ENCODE data around the gene CEP104. TPM values are rescaled to one million over a fixed set of nuclear protein-coding genes. Genes with fewer than 3 reads are reported as not detected.

Gene CEP104
- total RNA-seq, 1 donor from 2014 or later, result 32.3 TPM

DNA sequence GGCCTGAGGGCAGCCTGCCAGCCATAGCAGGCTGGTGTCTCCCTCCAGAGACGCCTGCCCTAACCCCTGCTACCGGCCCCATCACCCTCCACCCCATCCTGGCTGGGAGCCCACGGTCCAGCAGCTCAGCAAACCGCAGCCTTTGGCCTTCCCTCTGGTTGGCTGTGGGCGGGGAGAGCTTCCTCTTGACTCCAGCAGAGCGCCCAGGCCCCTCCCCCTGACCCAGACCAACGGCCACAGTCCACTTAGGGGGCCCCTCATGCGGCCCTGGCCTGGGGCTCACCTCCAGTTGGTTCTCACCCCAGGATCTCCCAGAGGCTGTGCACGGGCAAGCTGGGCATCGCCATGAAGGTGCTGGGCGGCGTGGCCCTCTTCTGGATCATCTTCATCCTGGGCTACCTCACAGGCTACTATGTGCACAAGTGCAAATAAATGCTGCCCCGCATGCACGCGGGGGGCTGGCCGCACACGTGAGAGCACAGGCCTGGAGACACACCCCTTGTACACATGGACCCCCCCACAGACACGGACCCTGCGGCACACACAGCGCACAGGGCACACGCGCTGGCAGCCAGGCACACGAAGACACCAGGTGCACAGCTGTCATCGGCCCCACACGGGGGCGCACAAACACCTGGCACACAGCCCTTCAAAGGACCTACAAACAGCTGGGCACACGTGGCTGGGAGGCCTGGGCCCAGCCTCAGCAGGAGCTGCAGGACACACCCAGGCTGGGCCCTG lies 81.4 kb downstream of the CEP104 start:
- DNase-seq (peak; percentile 77), ATAC-seq (ENCODE audit: poor library complexity) (no peak)

DNA sequence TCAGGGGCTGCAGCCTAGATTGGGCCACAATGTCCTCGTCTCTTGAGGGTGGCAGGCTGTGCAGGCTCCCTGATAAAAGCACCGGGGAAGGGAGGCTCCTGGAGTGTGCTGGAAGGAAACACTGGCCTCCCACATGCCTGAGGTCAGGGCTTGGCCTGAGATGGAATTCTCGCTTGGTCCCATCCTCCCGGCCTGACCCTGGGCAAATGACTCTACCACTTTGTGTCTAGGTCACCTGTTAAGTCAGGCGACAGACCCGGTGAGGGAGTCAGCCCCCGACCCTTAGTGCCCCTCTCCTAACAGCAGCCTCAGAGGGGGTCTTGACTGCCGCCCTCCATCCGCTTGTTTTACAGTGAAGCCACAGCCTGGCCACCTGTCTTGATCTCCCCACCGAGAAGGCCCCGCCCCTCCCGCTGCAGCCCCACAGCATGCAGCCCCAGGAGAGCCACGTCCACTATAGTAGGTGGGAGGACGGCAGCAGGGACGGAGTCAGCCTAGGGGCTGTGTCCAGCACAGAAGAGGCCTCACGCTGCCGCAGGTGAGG lies 82.0 kb downstream of the CEP104 start:
- ATAC-seq (ENCODE audit: poor library complexity), result no peak
- DNase-seq, result no peak

More for the DNA sequence above, 81.4 kb downstream of the CEP104 start:
- intact Hi-C loops (cut with DNase I), result no loop called here

DNA sequence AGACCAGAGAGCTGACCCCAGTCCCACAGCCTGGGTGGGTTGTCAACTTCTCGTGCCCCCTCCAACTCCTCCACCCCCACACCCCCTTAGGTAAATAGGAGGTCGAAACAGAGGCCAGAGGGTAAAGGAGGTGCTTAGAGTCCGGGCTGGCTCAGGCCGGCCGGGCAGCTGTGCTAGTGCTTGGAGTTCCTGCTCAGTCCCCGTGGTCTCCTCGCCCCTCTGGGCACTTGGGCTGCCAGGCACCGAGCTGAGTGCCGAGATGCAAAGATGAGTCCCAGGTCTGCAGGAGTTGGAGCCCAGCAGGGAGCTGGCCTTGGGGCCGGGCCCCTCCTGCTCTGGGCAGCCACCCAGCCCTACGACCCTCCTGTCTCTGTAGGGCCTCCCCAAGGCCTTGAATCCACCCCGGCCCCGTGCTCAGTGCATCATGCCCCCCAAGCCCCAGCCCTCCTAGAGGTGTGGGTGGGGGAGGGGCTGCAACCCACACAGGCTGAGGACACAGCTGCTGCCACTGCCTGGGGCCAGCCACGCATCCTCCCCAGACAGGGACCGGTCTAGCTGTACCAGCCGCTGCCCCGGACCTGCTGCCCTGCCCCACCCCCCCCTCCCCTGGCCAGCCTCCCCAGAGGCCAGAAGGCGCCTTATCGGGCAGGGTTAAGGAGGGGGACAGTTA lies 82.6 kb downstream of the CEP104 start:
- DNase-seq, result no peak

More for the DNA sequence above, 82.0 kb downstream of the CEP104 start:
- intact Hi-C loops (cut with DNase I), result no loop called here

DNA sequence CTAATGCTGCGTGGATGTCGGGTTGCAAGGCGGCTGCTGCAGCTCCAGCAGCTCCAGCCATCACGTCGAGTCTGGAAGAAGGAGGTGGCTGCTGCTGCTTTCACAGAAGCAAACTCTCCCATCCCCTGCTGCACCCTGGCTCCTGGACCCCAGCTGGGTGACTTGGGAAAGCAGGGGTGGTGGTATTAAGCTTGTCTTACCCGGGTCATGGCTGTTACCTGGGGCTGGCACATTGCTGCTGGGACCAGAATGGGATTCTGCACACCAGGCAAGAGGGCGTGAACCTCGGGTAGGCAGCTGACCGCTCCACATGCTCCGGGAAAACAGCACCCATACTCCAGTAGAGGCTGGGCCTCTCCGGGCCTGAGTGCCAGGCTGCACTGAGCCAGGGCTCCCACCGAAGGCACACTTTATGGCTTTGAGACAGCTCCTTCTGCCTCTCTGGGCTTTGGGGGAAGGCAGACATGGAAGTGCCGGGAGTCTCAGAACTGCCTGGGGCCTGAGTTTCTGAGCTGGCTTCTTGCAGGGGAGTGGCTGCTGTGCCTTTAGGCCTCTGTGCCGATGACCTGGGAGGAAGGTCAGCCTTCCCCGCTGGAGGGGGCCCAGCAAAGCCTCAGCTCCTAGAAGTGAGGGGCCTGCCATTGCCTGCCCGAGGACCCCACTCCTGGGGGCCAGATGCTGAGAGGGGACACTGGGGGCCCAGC lies 83.3 kb downstream of the CEP104 start:
- no peak for ATAC-seq (ENCODE audit: poor library complexity)
- no peak for DNase-seq
- intact Hi-C loops (cut with DNase I), result no loop called here

More for the DNA sequence above, 82.6 kb downstream of the CEP104 start:
- intact Hi-C loops (cut with DNase I), result no loop called here
- ATAC-seq (ENCODE audit: poor library complexity), result no peak

DNA sequence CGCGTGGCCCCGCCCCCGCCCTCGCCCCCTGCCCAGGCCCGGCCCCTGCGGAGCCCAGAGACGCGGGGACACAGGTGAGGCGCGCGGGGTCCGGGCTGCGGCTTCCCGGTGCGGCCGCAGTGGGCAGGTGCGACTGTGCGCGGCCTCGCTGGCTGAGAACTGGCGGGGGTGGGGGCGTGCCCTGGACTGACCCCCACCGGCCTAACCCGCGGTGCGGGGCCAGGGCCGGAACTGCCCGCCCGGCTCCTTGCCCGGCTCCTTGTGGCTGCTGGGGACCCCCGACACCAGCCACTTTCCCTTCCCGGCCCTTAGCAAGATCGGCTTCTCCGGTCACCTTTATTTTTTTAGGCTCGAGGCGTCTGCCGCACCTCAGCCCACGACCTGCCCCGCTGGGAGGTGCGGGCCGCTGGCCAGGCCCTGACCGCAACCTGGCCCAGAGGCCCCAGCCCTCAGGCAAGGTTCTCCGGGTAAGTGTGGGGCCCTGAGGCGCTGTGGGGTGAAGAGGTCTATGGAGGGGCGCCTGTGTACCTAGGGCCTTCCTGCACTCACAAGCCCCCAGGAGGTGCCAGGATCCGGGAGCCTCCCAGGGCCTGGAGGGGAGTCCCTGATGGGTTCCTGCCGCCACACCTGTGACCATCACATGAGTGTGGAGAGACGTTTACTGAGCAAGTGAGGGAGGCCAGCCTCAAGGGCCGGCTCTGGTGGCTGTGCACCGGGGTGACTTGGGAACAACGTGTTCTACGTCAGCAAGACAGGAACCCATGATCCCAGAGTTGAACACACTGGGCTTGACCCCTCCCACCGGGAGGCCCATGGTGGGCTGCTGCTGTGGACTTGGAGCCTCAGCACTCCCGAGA lies 84.1 kb downstream of the CEP104 start, which contains the start of gene SMIM1:
Gene SMIM1 (plus strand): TSS at position 35 of the 857 bp plus-strand sequence. CDS start 2,625 bp downstream, outside the sequence.
- ATAC-seq (ENCODE audit: poor library complexity), result peak; percentile 1
- no peak for DNase-seq
- intact Hi-C loops (cut with DNase I), result no loop called here

DNA sequence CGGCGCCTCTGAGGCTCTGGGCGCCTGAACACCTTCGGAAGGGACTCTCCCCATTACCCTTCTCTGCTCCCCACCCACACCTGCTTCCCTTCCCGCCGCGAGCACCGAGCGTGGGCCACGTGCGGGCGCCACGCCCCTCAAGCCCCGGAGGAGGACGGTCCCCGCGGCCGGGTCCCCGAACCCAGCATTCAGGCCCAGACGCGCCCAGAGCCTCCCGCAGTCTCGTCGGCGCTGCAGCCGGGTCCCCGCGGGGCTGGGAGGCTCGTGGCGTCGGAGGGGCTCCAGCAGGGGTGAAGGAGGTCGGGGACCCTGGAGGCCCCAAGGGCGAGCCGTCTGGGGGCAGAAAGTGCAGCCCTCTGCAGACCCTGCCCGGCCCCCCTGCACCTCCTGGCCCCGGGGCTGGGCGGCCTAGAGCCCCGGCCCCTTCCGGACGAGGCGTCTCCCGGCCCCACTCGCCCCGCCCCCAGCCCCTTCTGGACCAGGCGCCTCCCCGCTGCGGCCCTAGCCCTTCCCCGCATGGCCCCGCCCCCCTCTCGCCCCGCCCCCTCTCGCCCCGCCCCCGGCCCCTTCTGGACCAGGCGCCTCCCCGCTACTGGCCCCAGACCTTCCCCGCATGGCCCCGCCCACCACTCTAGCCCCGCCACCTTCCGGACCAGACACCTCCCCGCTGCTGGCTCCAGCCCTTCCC lies 84.8 kb downstream of the CEP104 start:
- ATAC-seq (ENCODE audit: poor library complexity), result peak; percentile 85
- peak; percentile 95 for DNase-seq
- intact Hi-C loops (cut with DNase I), result no loop called here

DNA sequence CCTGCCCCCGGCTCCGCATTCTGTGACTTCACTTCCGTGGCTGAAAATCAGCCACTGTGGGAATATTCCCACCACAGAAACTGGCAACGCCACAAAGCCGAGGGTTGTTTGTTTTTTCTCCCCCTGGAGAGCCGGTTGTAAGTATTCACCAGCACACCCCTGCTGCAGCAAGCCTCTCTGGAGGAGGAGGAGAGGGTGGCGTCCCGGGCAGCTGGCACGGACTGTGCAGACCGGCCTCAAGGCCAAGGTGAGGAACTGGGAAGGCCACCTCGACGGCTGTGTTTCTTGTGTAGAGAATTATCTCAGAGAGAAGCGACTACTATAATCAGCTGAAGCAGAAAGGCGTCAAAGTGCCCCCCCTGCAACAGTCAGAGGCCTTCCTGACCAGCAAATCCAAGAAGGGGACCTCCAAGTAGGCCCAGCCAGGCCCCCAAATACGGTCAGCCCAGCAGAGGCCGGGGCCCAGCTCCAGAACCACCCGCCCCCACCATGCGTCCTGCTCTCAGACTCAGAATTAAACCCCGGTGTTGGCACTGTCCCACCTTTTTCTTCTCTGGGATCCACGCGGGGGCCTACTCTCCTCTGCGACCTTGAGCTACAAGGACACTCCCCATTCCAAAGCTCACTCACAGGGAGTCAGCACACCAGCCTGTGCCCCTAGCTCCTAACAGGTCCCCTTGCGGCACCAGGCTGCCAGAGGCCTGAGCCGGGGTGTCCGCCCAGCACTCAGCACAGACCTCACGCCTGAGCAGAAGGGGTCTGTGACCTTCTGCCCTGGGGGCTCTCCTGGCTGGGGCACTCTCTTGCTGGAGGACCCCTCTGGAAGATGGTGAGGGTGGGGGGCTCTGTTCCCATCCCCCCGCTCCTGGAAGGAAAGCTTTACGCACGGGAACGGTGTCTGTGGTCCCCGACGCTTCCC lies 85.6 kb downstream of the CEP104 start:
- ATAC-seq (ENCODE audit: poor library complexity), result peak; percentile 6
- intact Hi-C loops (cut with DNase I), result no loop called here
- DNase-seq, result no peak

DNA sequence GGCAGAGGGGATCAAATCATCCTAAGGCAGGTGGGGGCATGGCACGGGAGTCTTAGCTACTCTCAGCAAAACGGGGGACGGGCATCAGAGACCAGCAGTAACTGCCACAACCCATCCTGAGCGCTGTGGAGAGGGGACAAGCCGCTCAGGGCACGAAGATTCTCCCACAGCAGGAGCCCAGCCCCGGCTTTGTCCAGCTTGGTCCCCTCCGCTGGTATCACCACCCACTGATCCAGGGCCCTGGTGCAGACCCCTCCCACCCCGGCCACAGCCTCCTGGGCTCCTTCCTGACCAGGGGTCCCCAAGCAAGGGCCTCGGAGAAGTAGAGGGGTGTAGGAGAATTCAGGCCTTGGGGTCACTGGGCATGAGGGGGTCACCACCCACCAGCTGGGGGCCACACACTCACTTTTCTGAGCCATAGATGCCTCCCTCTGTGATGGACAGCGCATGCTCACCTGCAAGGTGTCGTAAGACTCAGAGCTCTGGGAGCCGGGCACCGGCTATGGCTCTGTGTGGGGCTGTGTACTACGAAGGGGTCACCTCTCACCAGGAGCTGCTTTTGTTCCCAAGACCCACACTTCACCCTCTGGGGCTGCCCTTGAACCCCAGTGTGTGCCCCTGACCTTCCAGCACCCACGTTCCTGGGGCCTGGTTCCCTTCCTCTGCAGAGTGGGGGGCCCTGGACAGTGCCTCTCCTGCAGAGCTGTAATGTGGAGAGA lies 86.8 kb downstream of the CEP104 start:
- no peak for ATAC-seq (ENCODE audit: poor library complexity)
- intact Hi-C loops (cut with DNase I), result no loop called here

DNA sequence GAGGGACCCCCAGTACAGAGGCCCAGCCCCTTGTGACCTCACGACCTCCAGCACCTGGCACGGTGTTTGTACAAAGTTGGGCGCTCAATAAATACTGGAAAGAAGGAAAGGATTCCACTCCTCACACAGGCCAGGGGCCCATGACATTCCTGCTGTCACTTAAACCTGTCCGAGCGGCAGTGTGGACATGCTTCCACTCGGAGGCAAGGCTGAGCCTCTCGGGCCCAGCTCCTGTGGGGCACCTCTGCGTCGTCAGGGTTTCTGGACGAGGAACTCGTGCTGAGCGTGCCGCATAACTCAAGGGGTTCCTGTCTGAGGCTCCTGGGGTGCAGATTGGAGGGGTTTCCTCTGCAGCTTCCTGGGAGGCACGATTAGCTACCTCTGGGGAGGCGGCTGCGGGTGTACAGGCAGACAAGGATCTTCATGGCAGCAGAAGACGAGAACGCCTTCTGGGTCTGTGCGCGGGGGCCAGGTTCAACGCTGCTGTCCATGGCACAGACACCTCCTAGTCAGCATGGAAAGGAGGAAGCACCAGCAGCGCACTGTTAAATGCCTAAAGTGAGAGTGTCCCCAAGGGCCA lies 88.1 kb downstream of the CEP104 start:
- intact Hi-C loops (cut with DNase I), result no loop called here
- no peak for ATAC-seq (ENCODE audit: poor library complexity)
- DNase-seq, result no peak

More for the DNA sequence above, 86.8 kb downstream of the CEP104 start:
- no peak for DNase-seq

DNA sequence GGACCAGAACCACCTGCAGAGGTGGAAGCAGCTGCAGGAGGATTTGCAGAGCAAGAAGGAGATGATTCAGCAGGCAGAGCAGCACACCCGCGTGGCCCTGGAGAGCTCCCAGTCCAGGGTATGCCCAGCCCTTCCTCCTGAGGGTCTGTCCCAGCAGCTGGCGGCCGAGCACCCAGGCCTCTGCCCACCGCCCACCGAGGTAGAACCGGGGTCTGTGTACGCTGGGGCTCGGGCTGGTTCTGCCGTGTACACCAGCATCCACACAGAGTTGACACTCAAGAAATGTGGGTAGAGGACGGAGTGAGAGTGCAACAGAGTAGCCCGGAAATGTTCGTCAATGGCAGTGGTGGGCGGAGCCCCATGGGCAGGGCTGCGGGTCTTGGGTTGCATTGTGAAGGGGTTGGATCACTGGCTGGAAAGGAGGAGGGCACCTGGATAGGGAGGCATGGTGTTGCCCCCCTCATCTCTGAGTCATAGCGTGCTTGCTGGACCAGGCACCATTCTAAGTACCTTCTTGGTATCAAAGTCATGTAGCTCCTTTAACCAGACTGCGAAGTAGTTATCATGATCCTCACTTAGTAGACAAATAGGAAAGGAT lies 89.6 kb downstream of the CEP104 start:
- ATAC-seq (ENCODE audit: poor library complexity) (no peak), DNase-seq (no peak)
- intact Hi-C loops (cut with DNase I), result no loop called here

DNA sequence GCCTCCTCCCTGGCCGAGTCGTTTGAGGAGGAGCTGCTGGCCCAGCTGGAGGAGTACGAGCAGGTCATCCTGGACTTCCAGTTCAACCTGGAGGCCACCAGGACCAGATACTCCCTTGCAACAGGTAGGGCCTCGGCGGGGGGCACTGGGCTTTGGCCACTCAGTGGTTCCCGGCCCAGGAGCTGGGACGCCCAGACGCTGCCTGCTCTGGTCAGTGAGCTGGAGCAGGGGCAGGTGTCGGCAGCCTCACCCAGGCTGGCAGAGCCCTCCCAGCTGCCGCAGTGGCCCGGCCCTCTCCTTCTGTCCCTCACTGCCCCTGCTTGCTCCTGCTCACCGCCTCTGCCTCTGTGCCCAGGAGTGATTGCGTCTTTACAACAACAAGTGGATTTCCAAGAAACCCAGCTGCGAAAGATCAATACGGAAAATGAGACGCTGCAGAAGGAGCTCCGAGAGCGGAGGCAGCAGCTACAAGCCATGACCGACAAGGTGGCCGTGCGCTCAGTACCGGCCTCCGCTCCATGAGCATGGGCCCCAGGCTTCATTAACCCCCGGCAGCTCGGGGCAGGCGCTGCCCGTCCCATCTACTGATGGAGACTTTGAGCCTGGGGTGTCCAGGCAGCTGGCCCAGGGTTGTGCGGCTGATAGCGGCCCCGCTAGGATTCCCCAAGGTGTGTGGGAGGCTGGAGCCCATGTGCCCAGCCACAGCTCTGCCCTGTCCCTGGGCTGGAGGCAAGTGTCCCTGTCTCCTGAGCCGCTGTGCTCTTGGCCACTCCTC lies 93.5 kb downstream of the CEP104 start:
- ATAC-seq (ENCODE audit: poor library complexity) (no peak), DNase-seq (no peak)
- intact Hi-C loops (cut with DNase I), result no loop called here

DNA sequence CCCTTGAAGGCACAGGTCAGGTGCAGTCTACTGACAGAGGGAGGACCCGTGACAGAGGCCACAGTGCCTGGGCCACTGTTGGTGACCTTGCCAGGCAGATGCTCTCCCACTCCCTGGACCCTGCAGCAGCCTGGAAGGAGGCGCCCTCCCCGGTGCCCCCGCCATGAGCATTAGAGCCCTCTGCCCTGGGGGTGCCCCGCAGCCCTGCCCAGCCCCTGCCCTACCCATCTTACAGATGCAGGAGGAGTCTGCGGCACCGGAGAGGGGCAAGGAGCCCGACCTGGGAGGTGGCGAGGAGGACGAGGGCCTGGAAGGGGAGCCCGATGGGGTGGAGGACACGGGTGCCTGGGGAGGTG lies 94.2 kb downstream of the CEP104 start:
- intact Hi-C loops (cut with DNase I), result no loop called here
- DNase-seq (no peak), ATAC-seq (ENCODE audit: poor library complexity) (no peak)

DNA sequence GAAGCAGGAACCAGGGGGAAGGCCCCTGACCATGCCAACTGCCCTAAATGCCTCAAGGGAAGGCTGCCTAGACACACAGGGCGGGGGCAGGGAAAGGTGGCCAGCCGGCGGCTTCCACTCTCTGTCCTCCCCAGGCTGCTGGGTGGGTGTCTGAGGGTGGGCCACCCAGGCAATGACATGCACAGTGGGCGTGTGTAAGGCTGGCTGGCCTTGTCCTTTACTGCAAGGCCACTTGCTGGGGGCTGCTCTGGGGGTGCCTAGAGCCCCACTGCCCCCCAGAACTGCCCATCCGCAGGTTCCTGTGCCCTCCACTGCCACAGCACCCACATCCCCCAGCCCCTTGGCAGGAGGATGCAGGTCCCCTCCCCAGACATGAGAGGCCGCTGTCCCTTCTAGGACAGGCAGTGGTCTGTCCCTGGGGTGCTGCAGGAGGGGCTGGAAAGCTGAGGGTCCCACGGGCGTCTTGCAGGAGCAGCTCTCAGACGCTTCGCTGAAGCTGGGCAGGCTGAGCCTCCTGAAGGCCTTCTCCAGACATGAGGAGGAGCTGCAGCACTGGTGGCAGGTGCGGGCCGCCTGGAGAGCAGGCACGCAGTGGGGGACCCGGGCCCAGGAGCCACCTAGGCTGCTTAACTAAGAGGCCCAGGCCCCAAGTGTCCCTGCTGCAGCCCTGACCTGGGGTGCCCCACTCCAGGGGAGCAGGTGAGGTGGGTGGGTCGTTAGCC lies 94.7 kb downstream of the CEP104 start:
- intact Hi-C loops (cut with DNase I), result no loop called here
- ATAC-seq (ENCODE audit: poor library complexity) (no peak), DNase-seq (no peak)
